NB4 (cell line): ENCODE data around the gene DACT3.
A peak's percentile ranks its signal among the peaks of the same experiment; 100 is the strongest.

Source experiments
- DNase-seq: peaks from one replicate; pipeline ENCODE4 v3.0.0; 2010; ENCODE audit warnings: low read depth
- H3K4me3 ChIP-seq: one replicate; pipeline ENCODE4 v1.5.1; 2011; ENCODE audit warnings: mild to moderate bottlenecking, low read depth, low read length, moderate library complexity
- MYC ChIP-seq: IDR thresholded peaks from 2 replicates; pipeline ENCODE4 v1.6.1; 2011; ENCODE audit warnings: low read depth, low read length
- POLR2A ChIP-seq: IDR thresholded peaks from 2 replicates; pipeline ENCODE4 v1.6.1; 2011; ENCODE audit warnings: mild to moderate bottlenecking; ENCODE audit not compliant: insufficient read length; ENCODE audit errors: extremely low read depth
- TF ChIP-seq, protein P1 (sequence below): IDR thresholded peaks from one replicate; pipeline ENCODE4 v1.5.1; 2012; ENCODE audit warnings: low read depth, low read length
- TF ChIP-seq, protein P2 (sequence below): IDR thresholded peaks from 2 replicates; pipeline ENCODE4 v1.6.1; 2011; ENCODE audit warnings: low read depth, low read length

Gene DACT3

DNA sequence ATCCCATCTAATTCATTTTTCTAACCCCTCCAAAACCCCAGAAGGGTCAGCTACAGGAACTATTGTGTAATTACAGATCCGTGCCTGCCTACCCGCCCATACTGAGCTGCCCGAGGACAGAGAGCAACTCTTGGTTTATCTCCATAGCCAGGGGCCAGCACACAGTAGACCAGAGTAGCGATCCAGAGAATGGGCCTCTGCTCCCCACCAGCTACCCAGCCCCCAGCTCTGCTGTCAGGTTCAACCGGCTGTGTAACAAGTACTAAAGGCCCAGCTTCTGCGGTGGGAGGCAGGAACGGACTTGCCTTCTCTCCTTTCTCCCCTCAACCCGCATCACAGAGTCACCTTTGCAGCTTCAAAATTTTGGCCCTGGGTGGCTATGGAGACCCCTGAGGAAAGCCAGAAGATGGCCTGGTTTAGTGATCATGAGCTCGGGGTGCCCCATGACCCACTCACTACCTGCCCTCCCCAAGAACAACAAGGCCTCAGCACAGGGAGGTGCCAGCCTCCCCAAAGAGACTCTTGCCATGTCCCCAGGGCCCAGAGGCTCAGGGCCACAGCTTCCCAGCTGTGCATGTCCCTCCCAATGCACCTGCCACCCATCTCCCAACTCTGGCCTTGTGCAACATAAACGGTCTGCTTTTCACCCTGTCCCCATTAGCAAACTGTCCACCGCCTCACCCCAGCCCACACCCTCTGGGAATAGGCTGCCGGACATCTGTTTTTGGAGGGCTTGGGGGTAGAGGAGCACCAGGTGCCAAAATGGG is 54.1 kb downstream of the DACT3 start:
- H3K4me3 ChIP-seq, result no peak overlapping the region
- peak; percentile 28 for DNase-seq
- TF ChIP-seq, protein P1, sequence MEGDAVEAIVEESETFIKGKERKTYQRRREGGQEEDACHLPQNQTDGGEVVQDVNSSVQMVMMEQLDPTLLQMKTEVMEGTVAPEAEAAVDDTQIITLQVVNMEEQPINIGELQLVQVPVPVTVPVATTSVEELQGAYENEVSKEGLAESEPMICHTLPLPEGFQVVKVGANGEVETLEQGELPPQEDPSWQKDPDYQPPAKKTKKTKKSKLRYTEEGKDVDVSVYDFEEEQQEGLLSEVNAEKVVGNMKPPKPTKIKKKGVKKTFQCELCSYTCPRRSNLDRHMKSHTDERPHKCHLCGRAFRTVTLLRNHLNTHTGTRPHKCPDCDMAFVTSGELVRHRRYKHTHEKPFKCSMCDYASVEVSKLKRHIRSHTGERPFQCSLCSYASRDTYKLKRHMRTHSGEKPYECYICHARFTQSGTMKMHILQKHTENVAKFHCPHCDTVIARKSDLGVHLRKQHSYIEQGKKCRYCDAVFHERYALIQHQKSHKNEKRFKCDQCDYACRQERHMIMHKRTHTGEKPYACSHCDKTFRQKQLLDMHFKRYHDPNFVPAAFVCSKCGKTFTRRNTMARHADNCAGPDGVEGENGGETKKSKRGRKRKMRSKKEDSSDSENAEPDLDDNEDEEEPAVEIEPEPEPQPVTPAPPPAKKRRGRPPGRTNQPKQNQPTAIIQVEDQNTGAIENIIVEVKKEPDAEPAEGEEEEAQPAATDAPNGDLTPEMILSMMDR, result no peak

DNA sequence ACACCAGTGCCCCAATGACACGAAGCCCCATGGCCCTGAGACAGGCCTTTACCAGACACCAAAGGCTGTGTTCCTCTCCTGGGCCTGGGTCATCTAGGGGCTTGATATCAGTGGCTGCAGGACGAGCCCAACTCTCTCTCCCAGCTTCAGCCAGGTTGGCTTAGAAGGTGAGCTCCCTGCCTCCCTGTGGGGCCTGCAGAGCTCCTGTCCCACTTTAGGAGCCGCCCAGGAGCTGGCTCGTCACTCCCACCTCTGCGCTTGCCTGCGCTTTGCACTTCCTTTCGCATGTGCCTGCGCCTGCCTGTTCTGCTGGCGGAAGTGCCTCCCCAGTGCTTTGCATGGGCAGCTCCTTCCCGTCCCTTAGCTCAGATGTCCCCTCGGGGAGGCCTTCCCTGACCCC is 55.0 kb downstream of the DACT3 start:
- peak; percentile 25 for DNase-seq
- no peak overlapping the region for H3K4me3 ChIP-seq
- TF ChIP-seq, protein P1, result no peak
- no peak for TF ChIP-seq MYC
- TF ChIP-seq, protein P2, sequence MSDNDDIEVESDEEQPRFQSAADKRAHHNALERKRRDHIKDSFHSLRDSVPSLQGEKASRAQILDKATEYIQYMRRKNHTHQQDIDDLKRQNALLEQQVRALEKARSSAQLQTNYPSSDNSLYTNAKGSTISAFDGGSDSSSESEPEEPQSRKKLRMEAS, result no peak
- no peak for TF ChIP-seq POLR2A

DNA sequence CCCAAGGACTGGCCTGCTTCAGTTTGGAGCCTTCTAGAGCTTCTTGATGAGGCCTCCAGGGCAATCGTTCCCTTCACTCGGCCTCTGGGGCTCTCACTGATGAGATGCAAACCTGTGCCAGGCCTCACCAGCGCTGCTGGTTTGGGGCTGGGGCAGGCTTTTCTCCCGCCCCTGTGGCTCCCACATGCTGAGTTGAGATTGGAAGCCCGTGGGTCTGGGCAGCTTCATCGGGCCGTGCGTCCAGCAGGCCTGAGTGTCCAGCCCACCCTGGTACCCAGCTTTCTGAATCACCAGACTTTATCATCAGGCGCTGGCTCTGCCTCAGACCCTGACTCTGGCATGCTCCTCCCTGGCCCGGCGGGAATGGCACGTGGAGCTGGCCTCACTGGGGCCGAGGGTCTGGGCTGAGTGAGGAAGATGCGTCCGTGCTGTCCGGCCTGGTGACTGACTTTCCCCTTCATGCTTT is 55.6 kb downstream of the DACT3 start:
- TF ChIP-seq, protein P2, result no peak
- no peak for TF ChIP-seq POLR2A
- no peak for DNase-seq
- H3K4me3 ChIP-seq, result no peak overlapping the region

DNA sequence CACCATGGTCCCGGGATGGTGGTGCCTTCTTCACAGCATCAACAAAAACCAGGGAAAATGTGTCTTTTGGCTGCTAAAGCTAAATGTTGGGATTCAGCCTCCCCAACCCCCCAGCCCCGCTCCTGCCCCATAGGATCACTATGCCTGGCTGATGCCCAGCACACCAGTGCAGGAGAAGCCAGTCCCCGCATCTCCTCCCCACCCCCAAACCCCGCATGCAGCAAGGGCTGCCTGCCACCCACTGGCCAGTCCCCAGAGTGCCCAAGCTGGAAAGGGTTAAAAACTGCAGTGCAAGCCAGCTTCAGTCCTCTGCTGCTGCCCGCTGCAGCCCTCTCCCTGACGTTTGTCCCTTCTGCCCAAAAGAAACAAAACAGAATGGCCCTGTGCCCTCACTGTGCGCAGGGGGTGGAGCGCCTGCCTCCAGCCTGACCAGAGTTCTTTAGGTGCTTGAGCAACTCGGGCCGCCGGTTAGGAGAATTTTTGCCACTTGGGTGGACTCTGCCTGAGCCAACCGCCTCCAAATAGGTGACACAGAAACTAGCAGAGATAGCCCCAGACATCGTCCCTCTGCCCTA is 56.1 kb downstream of the DACT3 start:
- DNase-seq, result peak; percentile 33
- TF ChIP-seq POLR2A, result no peak
- no peak for TF ChIP-seq MYC
- TF ChIP-seq, protein P2, result no peak
- TF ChIP-seq, protein P1, result no peak
- no peak overlapping the region for H3K4me3 ChIP-seq

DNA sequence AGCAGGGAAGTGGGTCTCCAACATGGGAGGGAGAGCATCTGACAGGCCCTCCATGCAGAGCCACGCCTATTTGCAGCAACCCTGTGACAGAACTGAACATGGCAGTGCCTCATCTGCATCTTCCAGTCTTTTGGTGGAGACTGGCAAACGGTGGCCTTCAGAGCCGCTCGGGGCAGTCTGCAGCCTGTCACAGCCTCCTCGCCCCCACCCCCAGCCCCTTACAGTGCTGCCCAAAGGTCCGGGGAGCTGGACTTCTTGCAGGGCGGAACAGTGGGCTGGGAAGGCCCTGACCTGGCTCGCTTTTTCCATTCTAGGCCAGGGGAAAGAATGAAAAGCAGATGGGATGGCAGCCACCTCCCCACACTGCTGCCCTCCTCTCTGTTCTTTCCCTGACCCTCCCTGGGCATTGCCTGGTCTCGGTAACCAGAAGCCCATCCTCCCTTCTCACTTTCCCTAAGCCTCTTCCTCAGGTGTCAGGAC is 57.2 kb downstream of the DACT3 start:
- peak; percentile 37 for DNase-seq
- H3K4me3 ChIP-seq, result no peak overlapping the region
- TF ChIP-seq MYC (no peak), POLR2A (no peak)
- TF ChIP-seq, protein P1, result no peak
- TF ChIP-seq, protein P2, result no peak

DNA sequence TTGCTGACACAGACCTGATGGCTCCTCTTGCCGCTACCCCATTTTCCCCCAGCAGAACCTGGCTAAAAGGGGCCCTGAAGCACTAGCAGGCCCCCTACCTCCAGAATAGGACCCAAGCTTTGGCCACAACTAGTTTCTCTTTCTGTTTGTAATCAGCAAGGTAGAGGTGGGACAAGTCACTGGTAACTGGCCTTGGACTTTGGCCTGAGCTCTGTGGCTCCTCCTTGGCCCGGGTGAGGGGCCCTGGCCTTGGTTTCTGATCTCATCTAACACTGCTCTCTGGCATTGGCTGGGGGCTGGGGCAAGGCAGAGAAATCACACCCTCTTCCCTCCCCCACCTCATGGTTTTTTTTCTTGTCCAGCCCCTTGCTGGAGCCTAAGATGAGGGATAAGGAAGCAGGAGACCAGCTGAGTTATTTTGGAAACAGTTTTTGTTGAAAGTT is 57.8 kb downstream of the DACT3 start:
- H3K4me3 ChIP-seq, result peak overlapping the region; percentile 77
- peak; percentile 37 for DNase-seq
- TF ChIP-seq, protein P2, result no peak
